ENCODE measurements around the gene PCNX1.
"Not testable (repeated sequence)": the region's sequence is repeated elsewhere in the genome, so short reads cannot be mapped to it uniquely, and the experiment has no call there.

The PCNX1 gene

GRCh38 chr14:71005076-71005475, 97.8 kb downstream of the PCNX1 start:
- Mint-ChIP-seq H3K27me3 (no peaks in the 10 kb centered on the region), H3K4me1 (peaks cover 8% of the 10 kb centered on the region), H3K36me3 (peaks cover 32% of the 10 kb centered on the region), H3K27ac (no peak overlapping the region), H3K9me3 (no peaks in the 10 kb centered on the region), H3K4me3 (no peak overlapping the region)
- no peak for DNase-seq
- CTCF ChIA-PET: no interaction called here

GRCh38 chr14:71006200-71006563, 98.9 kb downstream of the PCNX1 start:
- no peaks in the 10 kb centered on the region for H3K9me3 Mint-ChIP-seq
- H3K27ac Mint-ChIP-seq: no peak overlapping the region
- no peaks in the 10 kb centered on the region for H3K27me3 Mint-ChIP-seq
- H3K36me3 Mint-ChIP-seq: peaks cover 32% of the 10 kb centered on the region
- CTCF ChIA-PET: no interaction called here
- DNase-seq: no peak
- H3K4me3 Mint-ChIP-seq: no peak overlapping the region
- H3K4me1 Mint-ChIP-seq: peaks cover 6% of the 10 kb centered on the region

- Mint-ChIP-seq H3K9me3 (no peaks in the 10 kb centered on the region), H3K36me3 (peaks cover 37% of the 10 kb centered on the region), H3K27ac (no peak overlapping the region), H3K4me1 (no peaks in the 10 kb centered on the region), H3K4me3 (no peak overlapping the region), H3K27me3 (no peaks in the 10 kb centered on the region)
- CTCF ChIA-PET: interaction anchor here (1.1 to 1.6 kb wide), 3 partner anchors 11 to 39 kb away, joined by 3 to 4 read pairs (median 4); no protein-coding TSS in a partner anchor
- DNase-seq: no peak
Observed at GRCh38 chr14:71011479-71011878, 104.2 kb downstream of the PCNX1 start.

GRCh38 chr14:71012888-71013287, 105.6 kb downstream of the PCNX1 start:
- CTCF ChIA-PET: no interaction called here
- Mint-ChIP-seq H3K27me3 (no peaks in the 10 kb centered on the region), H3K4me1 (no peaks in the 10 kb centered on the region), H3K9me3 (no peaks in the 10 kb centered on the region), H3K36me3 (peaks cover 43% of the 10 kb centered on the region), H3K4me3 (no peak overlapping the region), H3K27ac (no peak overlapping the region)
- no peak for DNase-seq

GRCh38 chr14:71013551-71014192, 106.4 kb downstream of the PCNX1 start:
- CTCF ChIA-PET: no interaction called here
- no peak overlapping the region for H3K4me3 Mint-ChIP-seq
- no peak for DNase-seq
- no peak overlapping the region for H3K27ac Mint-ChIP-seq
- H3K4me1 Mint-ChIP-seq: no peaks in the 10 kb centered on the region
- no peaks in the 10 kb centered on the region for H3K9me3 Mint-ChIP-seq
- H3K36me3 Mint-ChIP-seq: peaks cover 43% of the 10 kb centered on the region
- no peaks in the 10 kb centered on the region for H3K27me3 Mint-ChIP-seq

GRCh38 chr14:71019917-71020316, 112.7 kb downstream of the PCNX1 start:
- H3K4me3 Mint-ChIP-seq, CTCF ChIA-PET, H3K27ac Mint-ChIP-seq, DNase-seq, H3K27me3 Mint-ChIP-seq: not testable (repeated sequence)
- Mint-ChIP-seq H3K9me3 (peaks cover 11% of the 10 kb centered on the region), H3K36me3 (peaks cover 64% of the 10 kb centered on the region), H3K4me1 (peaks cover 26% of the 10 kb centered on the region)

- Mint-ChIP-seq H3K4me1 (peaks cover 26% of the 10 kb centered on the region), H3K27me3 (no peaks in the 10 kb centered on the region), H3K36me3 (peaks cover 55% of the 10 kb centered on the region), H3K9me3 (peaks cover 11% of the 10 kb centered on the region), H3K4me3 (no peak overlapping the region), H3K27ac (peak overlapping the region; percentile 12)
- CTCF ChIA-PET: no interaction called here
- no peak for DNase-seq
Observed at GRCh38 chr14:71021347-71022011, 114.2 kb downstream of the PCNX1 start.

GRCh38 chr14:71022012-71022869, 115.0 kb downstream of the PCNX1 start:
- Mint-ChIP-seq H3K4me1 (peaks cover 26% of the 10 kb centered on the region), H3K36me3 (peaks cover 56% of the 10 kb centered on the region), H3K27me3 (no peaks in the 10 kb centered on the region), H3K27ac (no peak overlapping the region), H3K9me3 (peaks cover 11% of the 10 kb centered on the region), H3K4me3 (no peak overlapping the region)
- no peak for DNase-seq
- CTCF ChIA-PET: interaction anchor here (0.7 kb wide), 2 partner anchors 11 to 1448 kb away, joined by 3 read pairs; no protein-coding TSS in a partner anchor

GRCh38 chr14:71022939-71023338, 115.7 kb downstream of the PCNX1 start:
- no peak overlapping the region for H3K4me3 Mint-ChIP-seq
- H3K4me1 Mint-ChIP-seq: peaks cover 26% of the 10 kb centered on the region
- CTCF ChIA-PET: interaction anchor here (0.7 kb wide), 2 partner anchors 12 to 1449 kb away, joined by 3 read pairs; no protein-coding TSS in a partner anchor
- DNase-seq: no peak
- peaks cover 57% of the 10 kb centered on the region for H3K36me3 Mint-ChIP-seq
- H3K9me3 Mint-ChIP-seq: peaks cover 11% of the 10 kb centered on the region
- no peaks in the 10 kb centered on the region for H3K27me3 Mint-ChIP-seq
- no peak overlapping the region for H3K27ac Mint-ChIP-seq

- Mint-ChIP-seq H3K36me3 (peaks cover 43% of the 10 kb centered on the region), H3K27me3 (no peaks in the 10 kb centered on the region), H3K4me1 (no peaks in the 10 kb centered on the region), H3K4me3 (no peak overlapping the region), H3K27ac (no peak overlapping the region), H3K9me3 (no peaks in the 10 kb centered on the region)
- no peak for DNase-seq
- CTCF ChIA-PET: no interaction called here
Observed at GRCh38 chr14:71029236-71029781, 122.0 kb downstream of the PCNX1 start.

- CTCF ChIA-PET: no interaction called here
- no peaks in the 10 kb centered on the region for H3K9me3 Mint-ChIP-seq
- no peak overlapping the region for H3K27ac Mint-ChIP-seq
- DNase-seq: no peak
- H3K27me3 Mint-ChIP-seq: no peaks in the 10 kb centered on the region
- H3K4me3 Mint-ChIP-seq: no peak overlapping the region
- peaks cover 50% of the 10 kb centered on the region for H3K36me3 Mint-ChIP-seq
- H3K4me1 Mint-ChIP-seq: no peaks in the 10 kb centered on the region
Observed at GRCh38 chr14:71031000-71031399, 123.7 kb downstream of the PCNX1 start.

GRCh38 chr14:71036433-71036832, 129.2 kb downstream of the PCNX1 start:
- H3K4me1 Mint-ChIP-seq: no peaks in the 10 kb centered on the region
- peaks cover 66% of the 10 kb centered on the region for H3K36me3 Mint-ChIP-seq
- CTCF ChIA-PET: no interaction called here
- no peak overlapping the region for H3K27ac Mint-ChIP-seq
- H3K27me3 Mint-ChIP-seq: no peaks in the 10 kb centered on the region
- DNase-seq: no peak
- H3K9me3 Mint-ChIP-seq: peaks cover 10% of the 10 kb centered on the region
- no peak overlapping the region for H3K4me3 Mint-ChIP-seq

- CTCF ChIA-PET: interaction anchor here (1.0 kb wide), 2 partner anchors 705 to 807 kb away, joined by 3 read pairs; no protein-coding TSS in a partner anchor
- Mint-ChIP-seq H3K4me3 (no peak overlapping the region), H3K27ac (no peak overlapping the region), H3K4me1 (no peaks in the 10 kb centered on the region), H3K9me3 (peaks cover 8% of the 10 kb centered on the region), H3K36me3 (peaks cover 39% of the 10 kb centered on the region), H3K27me3 (no peaks in the 10 kb centered on the region)
- no peak for DNase-seq
Observed at GRCh38 chr14:71048393-71048792, 141.1 kb downstream of the PCNX1 start.

GRCh38 chr14:71049435-71050133, 142.3 kb downstream of the PCNX1 start:
- DNase-seq: no peak
- no peak overlapping the region for H3K27ac Mint-ChIP-seq
- H3K4me3 Mint-ChIP-seq: no peak overlapping the region
- no peaks in the 10 kb centered on the region for H3K4me1 Mint-ChIP-seq
- H3K36me3 Mint-ChIP-seq: peaks cover 32% of the 10 kb centered on the region
- CTCF ChIA-PET: interaction anchor here (0.7 to 1.0 kb wide), 3 partner anchors 243 to 806 kb away, joined by 3 to 5 read pairs (median 3); no protein-coding TSS in a partner anchor
- H3K27me3 Mint-ChIP-seq: no peaks in the 10 kb centered on the region
- H3K9me3 Mint-ChIP-seq: no peaks in the 10 kb centered on the region

All from activated naive CD4-positive, alpha-beta T cell treated with anti-CD3 and anti-CD28 coated beads, Interleukin-2, amount 10 ng/mL, durations not matched to agents 7 days and 5 days (primary cell).